AG10803 (cell line): ENCODE measurements around the gene RAET1E.
"Not testable (repeated sequence)": the region's sequence is repeated elsewhere in the genome, so short reads cannot be mapped to it uniquely, and the experiment has no call there.

Experiments used
- DNase-seq: peaks from one replicate; pipeline ENCODE4 v3.0.0; 2010; ENCODE audit warnings: low read depth
- H3K4me3 ChIP-seq: 2 replicates; pipeline ENCODE4 v1.5.1; 2011; ENCODE audit warnings: mild to moderate bottlenecking, low read length, control low read depth
- TF ChIP-seq, protein P1 (sequence below): conservative IDR thresholded peaks from 2 replicates; pipeline ENCODE4 v1.5.1; 2011; ENCODE audit warnings: mild to moderate bottlenecking, low read length, control low read depth, inconsistent platforms

Gene RAET1E

DNA sequence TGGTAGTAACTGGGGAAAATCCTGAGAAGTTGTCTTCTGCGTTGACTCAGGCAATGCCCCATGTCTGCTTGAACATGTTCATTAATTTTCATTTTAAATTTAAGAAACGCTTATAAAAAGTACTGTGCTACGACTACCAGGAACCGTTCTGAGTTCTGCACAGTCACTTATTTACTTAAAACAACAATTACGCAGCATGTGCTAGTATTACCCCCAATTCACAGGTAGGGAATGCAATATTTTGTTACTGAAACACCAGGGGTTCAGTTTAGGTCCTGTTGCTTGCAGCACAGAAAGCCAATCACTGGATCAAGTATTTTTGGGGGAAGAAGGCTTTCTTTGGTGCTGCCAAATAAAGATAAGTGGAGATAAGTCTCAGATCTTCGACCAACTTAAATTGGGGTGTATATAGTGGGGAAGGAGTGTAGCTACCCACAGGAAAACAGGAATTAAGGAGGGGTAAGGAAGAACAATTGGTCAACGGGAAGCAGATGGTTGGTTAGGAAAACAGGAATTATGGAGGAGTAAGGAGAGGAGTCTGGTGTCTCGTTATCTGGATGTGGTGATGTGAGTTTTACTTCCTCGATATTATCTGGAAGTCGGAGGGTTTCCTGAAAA is 28.5 kb downstream of the RAET1E start:
- TF ChIP-seq, protein P1, sequence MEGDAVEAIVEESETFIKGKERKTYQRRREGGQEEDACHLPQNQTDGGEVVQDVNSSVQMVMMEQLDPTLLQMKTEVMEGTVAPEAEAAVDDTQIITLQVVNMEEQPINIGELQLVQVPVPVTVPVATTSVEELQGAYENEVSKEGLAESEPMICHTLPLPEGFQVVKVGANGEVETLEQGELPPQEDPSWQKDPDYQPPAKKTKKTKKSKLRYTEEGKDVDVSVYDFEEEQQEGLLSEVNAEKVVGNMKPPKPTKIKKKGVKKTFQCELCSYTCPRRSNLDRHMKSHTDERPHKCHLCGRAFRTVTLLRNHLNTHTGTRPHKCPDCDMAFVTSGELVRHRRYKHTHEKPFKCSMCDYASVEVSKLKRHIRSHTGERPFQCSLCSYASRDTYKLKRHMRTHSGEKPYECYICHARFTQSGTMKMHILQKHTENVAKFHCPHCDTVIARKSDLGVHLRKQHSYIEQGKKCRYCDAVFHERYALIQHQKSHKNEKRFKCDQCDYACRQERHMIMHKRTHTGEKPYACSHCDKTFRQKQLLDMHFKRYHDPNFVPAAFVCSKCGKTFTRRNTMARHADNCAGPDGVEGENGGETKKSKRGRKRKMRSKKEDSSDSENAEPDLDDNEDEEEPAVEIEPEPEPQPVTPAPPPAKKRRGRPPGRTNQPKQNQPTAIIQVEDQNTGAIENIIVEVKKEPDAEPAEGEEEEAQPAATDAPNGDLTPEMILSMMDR, result no peak
- no peak for DNase-seq
- no peak overlapping the region for H3K4me3 ChIP-seq

DNA sequence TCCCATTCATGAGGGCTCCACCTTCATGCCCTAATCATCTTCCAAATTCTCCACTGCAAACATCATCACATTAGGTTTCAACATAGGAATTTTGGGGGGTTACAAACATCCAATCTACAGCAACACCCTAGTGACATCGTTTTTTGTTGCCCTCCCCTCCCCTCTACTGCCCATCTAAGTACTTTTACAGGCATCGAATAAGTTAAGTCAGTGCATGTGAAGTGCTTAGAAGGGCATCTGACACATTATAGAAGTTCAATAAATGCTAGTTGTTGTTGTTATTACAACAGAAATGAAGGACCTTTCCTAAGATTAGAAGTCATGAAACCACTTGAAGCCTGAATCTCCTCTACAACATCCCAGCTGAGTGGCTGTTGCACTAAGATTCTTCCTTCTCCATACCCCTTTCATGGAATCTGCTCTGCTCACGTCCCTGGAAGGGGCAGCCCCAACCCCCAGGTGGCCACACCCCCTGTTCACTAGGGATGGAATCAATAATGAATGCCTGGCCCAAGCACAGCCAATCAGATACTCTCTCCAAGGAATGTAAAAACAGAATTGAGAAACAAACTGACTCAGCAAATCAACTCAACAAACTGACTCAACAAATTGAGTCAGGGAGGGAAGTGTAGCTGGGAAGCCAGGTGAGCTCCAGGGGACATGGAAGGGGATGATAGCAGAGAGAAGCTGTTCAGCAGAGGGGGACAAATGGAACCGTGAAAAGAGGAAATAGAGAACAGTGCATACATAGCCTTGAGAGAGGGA is 29.9 kb downstream of the RAET1E start:
- no peak overlapping the region for H3K4me3 ChIP-seq
- TF ChIP-seq, protein P1, result no peak
- DNase-seq, result peak; percentile 66

DNA sequence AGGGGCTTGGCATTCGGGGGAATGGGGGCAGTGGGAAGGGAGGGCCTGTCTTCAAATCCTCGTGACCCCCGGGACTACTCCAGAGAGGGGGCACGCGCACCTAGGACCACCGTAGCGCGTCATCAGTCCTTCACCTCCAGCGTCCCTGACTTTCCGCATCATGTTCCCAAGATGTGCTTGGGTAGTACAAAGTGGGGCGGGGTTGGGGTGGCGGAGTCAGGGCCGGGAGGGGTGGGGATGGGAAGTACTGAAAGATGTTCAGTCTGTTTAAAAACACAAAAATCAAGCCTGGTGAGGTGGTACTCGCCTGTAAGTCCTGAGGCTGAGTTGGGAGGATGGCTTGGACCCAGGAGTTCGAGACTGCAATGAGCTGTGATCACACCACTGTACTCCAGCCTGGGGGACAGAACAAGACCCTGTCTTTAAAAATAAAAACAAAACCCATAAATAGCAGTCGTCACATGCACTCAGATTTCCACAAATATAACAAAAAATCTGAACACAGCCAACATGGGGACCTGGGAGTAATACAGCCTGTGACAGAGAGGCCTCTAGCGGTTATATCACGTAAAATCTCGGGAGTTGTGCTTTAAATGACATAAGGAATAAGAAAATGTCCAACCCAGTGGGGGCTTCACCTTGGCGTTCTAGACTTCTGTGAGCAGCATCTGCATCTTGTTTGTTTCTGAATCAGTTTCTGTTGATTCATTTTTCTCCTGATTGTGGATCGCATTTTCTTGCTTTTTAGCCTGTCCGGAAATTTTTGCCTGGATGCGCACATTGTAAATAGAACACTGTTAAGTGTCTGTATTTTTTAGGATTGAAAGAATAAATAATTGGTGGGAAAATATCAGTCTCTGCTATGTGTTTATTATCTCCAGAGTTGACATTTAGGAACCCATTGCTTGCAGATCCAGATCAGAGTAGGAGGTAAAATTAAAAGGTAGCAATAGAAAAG is 33.1 kb downstream of the RAET1E start:
- H3K4me3 ChIP-seq, result peak overlapping the region; percentile 77
- peak; percentile 71 for DNase-seq
- TF ChIP-seq, protein P1, result peak; percentile 83

DNA sequence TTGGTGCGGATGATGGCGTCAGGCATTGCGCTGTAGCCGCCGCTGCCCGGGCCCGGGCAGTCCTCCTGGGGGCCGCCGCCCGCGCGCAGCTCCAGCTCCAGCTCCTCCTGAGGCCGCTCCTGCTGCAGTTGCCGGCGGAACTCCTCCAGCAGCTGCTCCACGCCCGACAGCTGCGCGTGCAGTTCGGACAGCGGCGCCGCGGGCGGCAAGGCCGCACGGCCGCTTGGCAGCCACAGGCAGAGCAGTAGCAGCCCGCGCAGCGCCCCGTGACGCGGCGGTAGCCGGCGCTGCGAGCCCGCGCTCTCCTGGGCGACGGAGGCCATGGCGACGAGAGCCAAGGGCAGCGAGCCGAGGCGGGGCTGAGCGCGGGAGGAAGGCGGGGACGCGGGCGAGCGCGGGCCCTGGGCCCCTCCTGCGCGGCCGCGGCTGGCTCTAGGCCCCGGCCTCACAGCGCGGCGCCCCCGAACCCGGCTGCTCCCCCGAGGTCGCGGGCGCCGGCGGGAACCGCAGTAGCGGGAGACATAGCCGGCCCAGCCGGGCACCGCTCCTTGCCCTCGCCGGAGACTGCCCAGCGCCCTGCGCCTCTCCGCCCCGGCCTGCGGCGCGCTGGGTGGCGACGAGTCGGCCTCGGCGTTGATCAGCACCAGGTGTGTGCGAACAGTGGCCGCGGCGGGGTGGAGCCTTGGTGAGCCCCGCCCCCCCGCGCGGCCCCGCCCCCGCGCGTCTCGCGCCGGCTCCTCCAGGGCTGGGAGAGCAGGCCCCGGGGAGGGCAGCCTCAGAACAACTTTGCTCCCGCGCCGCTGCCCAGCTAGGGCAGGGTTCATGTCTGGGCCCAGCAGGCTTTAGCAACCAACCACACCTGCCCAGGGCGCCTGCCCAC is 34.0 kb downstream of the RAET1E start, which contains the start of gene LRP11:
LRP11 (minus strand) TSS at position 662 of the 880 bp plus-strand sequence; CDS start at position 323, 339 bp downstream.
- peak within 1 kb of the TSS; percentile 77 for H3K4me3 ChIP-seq
- peak; percentile 78 for DNase-seq
- TF ChIP-seq, protein P1, result no peak

DNA sequence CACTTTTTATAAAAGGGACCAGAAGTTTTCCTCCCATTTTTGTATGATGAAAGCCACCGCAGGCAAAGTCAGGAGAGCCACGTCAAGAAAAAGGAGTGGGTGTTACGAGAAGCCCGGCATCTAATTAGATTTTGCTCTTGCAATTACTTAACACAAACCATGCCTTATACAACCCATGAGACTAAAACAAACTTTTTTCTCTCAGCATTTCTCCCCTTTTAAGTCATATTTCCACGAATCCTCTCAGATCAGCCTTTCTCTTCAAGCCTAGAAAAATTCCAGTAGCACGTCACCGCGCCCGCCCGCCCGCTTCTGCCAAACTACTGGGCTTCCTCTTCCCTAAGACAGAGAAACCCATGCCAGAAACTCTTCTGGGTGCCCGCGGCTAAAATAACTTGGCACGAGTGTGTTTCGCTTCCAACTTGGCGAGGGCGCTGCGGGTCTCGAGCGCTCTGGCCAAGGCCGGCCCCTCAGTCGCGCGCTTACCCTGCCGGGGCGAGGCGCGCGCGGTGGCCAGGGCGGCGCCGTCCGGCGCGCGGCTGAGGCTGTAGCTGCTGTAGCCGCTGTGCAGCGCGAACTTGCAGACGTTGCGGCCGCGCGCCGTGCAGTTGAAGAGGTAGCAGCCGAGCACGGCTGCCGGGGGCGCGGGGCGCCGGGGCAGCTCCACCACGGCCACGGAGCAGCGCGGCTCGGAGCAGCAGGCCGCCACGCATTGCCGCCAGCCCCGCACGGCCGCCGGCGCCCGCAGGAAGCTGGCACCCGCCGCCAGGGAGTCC is 34.8 kb downstream of the RAET1E start:
- TF ChIP-seq, protein P1, result no peak
- DNase-seq, result peak; percentile 82
- peak overlapping the region; percentile 77 for H3K4me3 ChIP-seq

DNA sequence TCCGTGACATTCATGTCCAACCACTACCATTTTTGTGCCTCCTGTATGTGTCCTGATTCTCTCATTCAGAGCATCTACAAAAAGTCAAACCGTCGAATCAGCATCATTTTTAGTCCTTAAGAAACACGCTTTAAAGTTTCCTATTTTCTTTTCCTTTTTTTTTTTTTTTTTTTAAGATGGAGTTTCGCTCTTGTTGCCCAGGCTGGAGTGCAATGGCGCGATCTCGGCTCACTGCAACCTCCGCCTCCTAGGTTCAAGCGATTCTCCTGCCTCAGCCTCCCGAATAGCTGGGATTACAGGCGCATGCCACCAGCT is 35.5 kb downstream of the RAET1E start:
- peak overlapping the region; percentile 77 for H3K4me3 ChIP-seq
- DNase-seq, result not testable (repeated sequence)
